Central memory CD8-positive, alpha-beta T cell (primary cell): ENCODE data around the gene MAX.
"Not testable (repeated sequence)": the region's sequence is repeated elsewhere in the genome, so short reads cannot be mapped to it uniquely, and the experiment has no call there.

Experiments
- ATAC-seq: fragments of 150-1000 bp; cut with Tn5 transposase; replicated peaks from 2 replicates; pipeline ENCODE4 v1.10.0; 2022; ENCODE audit warnings: mild to moderate bottlenecking, moderate FRiP score, moderate number of reproducible peaks; ENCODE audit not compliant: poor library complexity, severe bottlenecking; ENCODE audit errors: extremely low read depth
- DNase-seq, 2 donors: peaks; one replicate each; pipeline ENCODE4 v3.0.0; 2021; ENCODE audit warnings: low spot score in 2 of 2
- H3K27ac Mint-ChIP-seq: one replicate; pipeline ENCODE4 v1.8.0; 2022; ENCODE audit warnings: low read depth, mild to moderate bottlenecking, moderate library complexity, mixed read lengths
- H3K27me3 Mint-ChIP-seq: one replicate; pipeline ENCODE4 v1.8.0; 2022; ENCODE audit warnings: mixed read lengths
- H3K36me3 Mint-ChIP-seq: one replicate; pipeline ENCODE4 v1.8.0; 2022; ENCODE audit warnings: mild to moderate bottlenecking, moderate library complexity, mixed read lengths; ENCODE audit not compliant: insufficient read depth
- H3K4me1 Mint-ChIP-seq: one replicate; pipeline ENCODE4 v1.8.0; 2022; ENCODE audit warnings: mixed read lengths
- H3K4me3 Mint-ChIP-seq: one replicate; pipeline ENCODE4 v1.8.0; 2022; ENCODE audit warnings: mild to moderate bottlenecking, moderate library complexity, mixed read lengths
- H3K9me3 Mint-ChIP-seq: one replicate; pipeline ENCODE4 v1.8.0; 2022; ENCODE audit warnings: mixed read lengths

The MAX gene

GRCh38 chr14:65100922-65101541 is 1.3 kb downstream of the MAX start:
- Mint-ChIP-seq H3K27ac (peak overlapping the region; percentile 96), H3K4me1 (peaks cover 44% of the 10 kb centered on the region), H3K36me3 (peaks cover 19% of the 10 kb centered on the region), H3K27me3 (no peaks in the 10 kb centered on the region), H3K4me3 (peak overlapping the region; percentile 80), H3K9me3 (no peaks in the 10 kb centered on the region)
- ATAC-seq (no peak), DNase-seq (no peak)

DNA sequence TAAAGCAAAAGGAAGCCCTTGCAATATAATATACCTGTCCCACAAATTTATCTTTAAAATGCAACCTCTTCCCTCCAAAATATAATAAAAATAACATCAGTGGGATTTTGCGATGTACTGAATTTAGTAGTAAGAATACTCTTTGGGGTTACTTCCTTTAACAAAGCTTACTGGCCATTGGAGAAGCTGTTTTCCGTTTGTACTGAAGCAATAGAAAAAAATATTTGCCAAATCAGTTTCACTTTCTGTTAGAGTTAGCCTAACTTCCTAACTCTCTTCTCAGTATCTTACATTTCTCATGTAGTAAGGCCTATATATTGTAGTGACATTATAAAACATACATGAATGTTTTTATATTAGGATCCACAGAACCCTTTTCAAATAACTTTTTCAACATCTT is 3.7 kb downstream of the MAX start:
- peak overlapping the region; percentile 86 for H3K27ac Mint-ChIP-seq
- H3K9me3 Mint-ChIP-seq: no peaks in the 10 kb centered on the region

DNA sequence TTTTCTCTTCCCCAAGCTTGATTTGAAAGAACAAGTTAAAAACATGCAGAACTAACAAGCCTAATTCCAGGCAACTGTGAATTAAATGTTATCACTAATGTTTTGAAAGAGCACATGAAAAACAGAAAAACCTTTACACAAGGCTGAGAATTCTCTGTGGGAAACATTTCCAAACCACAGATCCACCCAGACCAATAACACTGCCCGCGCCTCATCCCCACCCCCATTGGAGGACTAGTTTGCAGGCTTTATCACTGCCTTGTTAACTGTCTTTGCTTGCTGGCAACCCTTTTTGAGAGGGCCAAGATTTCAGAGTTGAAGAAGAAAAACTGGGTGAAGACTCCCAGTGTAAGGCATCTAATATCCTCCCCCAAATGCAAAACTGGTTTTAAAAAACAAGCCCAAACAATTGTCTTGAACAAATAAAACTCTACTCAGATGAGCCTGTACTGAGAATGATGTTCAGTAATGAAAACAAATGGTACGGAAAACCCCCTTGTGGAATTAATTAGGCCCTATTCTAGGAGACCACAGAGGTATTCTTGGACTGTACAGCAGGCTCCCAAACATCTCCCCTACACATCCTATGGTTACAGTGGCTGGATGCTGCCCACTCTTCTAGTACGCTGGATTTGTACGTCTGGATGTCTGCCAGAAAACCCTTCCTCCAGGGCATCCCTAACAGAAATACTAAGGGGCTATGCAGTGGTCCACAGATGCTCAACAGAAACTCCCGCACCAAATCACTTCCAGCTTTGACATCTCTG is 5.8 kb downstream of the MAX start:
- H3K27me3 Mint-ChIP-seq: no peaks in the 10 kb centered on the region
- ATAC-seq (no peak), DNase-seq (no peak)
- no peaks in the 10 kb centered on the region for H3K9me3 Mint-ChIP-seq
- H3K4me3 Mint-ChIP-seq: peak overlapping the region; percentile 53
- peaks cover 46% of the 10 kb centered on the region for H3K36me3 Mint-ChIP-seq
- H3K4me1 Mint-ChIP-seq: peaks cover 80% of the 10 kb centered on the region
- peak overlapping the region; percentile 38 for H3K27ac Mint-ChIP-seq

More for the DNA sequence above, 3.7 kb downstream of the MAX start:
- H3K27me3 Mint-ChIP-seq: no peaks in the 10 kb centered on the region
- DNase-seq (no peak), ATAC-seq (no peak)
- H3K36me3 Mint-ChIP-seq: peaks cover 32% of the 10 kb centered on the region
- H3K4me3 Mint-ChIP-seq: peak overlapping the region; percentile 70
- H3K4me1 Mint-ChIP-seq: peaks cover 68% of the 10 kb centered on the region

- ATAC-seq (no peak), DNase-seq (no peak)
- H3K36me3 Mint-ChIP-seq: peaks cover 48% of the 10 kb centered on the region
- no peaks in the 10 kb centered on the region for H3K9me3 Mint-ChIP-seq
- H3K4me3 Mint-ChIP-seq: peak overlapping the region; percentile 53
- no peak overlapping the region for H3K27ac Mint-ChIP-seq
- peaks cover 80% of the 10 kb centered on the region for H3K4me1 Mint-ChIP-seq
- no peaks in the 10 kb centered on the region for H3K27me3 Mint-ChIP-seq
Measured at GRCh38 chr14:65095633-65096205, 6.6 kb downstream of the MAX start.

- Mint-ChIP-seq H3K4me3 (no peak overlapping the region), H3K4me1 (peaks cover 72% of the 10 kb centered on the region), H3K27me3 (no peaks in the 10 kb centered on the region), H3K27ac (no peak overlapping the region), H3K9me3 (no peaks in the 10 kb centered on the region), H3K36me3 (peaks cover 60% of the 10 kb centered on the region)
- DNase-seq: no peak
- ATAC-seq: no peak
Measured at GRCh38 chr14:65092349-65092748, 10.0 kb downstream of the MAX start.

DNA sequence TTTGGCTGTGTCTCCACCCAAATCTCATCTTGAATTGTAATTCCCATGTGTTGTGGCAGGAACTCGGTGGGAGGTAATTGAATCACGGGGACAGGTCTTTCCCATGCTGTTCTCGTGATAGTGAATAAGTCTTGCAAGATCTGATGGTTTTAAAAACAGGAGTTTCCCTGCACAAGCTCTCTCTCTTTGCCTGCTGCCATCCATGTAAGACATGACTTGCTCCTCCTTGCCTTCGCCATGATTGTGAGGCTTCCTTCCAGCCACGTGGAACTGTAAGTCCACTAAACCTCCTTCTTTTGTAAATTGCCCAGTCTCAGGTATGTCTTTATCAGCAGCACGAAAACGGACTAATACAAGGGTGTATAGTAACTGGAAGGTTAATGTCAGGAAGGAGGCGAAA is 14.5 kb downstream of the MAX start:
- not testable (repeated sequence) for ATAC-seq, H3K4me3 Mint-ChIP-seq, H3K27ac Mint-ChIP-seq, H3K27me3 Mint-ChIP-seq, H3K9me3 Mint-ChIP-seq, DNase-seq
- peaks cover 63% of the 10 kb centered on the region for H3K4me1 Mint-ChIP-seq
- peaks cover 71% of the 10 kb centered on the region for H3K36me3 Mint-ChIP-seq

GRCh38 chr14:65086686-65087085 is 15.6 kb downstream of the MAX start:
- not testable (repeated sequence) for ATAC-seq, DNase-seq, H3K9me3 Mint-ChIP-seq, H3K27me3 Mint-ChIP-seq, H3K27ac Mint-ChIP-seq, H3K4me3 Mint-ChIP-seq
- Mint-ChIP-seq H3K36me3 (peaks cover 71% of the 10 kb centered on the region), H3K4me1 (peaks cover 72% of the 10 kb centered on the region)

GRCh38 chr14:65084554-65085505 is 17.5 kb downstream of the MAX start:
- Mint-ChIP-seq H3K4me3 (no peak overlapping the region), H3K4me1 (peaks cover 81% of the 10 kb centered on the region), H3K27me3 (no peaks in the 10 kb centered on the region), H3K36me3 (peaks cover 71% of the 10 kb centered on the region), H3K9me3 (no peaks in the 10 kb centered on the region), H3K27ac (peak overlapping the region; percentile 23)
- DNase-seq (no peak), ATAC-seq (no peak)

GRCh38 chr14:65082930-65083329 is 19.4 kb downstream of the MAX start:
- Mint-ChIP-seq H3K4me3 (no peak overlapping the region), H3K4me1 (peaks cover 81% of the 10 kb centered on the region), H3K9me3 (no peaks in the 10 kb centered on the region), H3K27me3 (no peaks in the 10 kb centered on the region), H3K27ac (no peak overlapping the region), H3K36me3 (peaks cover 75% of the 10 kb centered on the region)
- no peak for ATAC-seq
- DNase-seq: no peak

GRCh38 chr14:65080960-65081747 is 21.2 kb downstream of the MAX start:
- Mint-ChIP-seq H3K27ac (peak overlapping the region; percentile 54), H3K36me3 (peaks cover 74% of the 10 kb centered on the region), H3K4me1 (peaks cover 69% of the 10 kb centered on the region), H3K9me3 (no peaks in the 10 kb centered on the region), H3K4me3 (no peak overlapping the region), H3K27me3 (no peaks in the 10 kb centered on the region)
- DNase-seq (no peak), ATAC-seq (no peak)

- Mint-ChIP-seq H3K4me1 (peaks cover 71% of the 10 kb centered on the region), H3K27ac (peak overlapping the region; percentile 29), H3K4me3 (no peak overlapping the region), H3K36me3 (peaks cover 78% of the 10 kb centered on the region), H3K9me3 (no peaks in the 10 kb centered on the region), H3K27me3 (no peaks in the 10 kb centered on the region)
- ATAC-seq (no peak), DNase-seq (no peak)
Measured at GRCh38 chr14:65079768-65080167, 22.5 kb downstream of the MAX start.
